SK-N-SH (cell line): ENCODE measurements around the gene MRPS9. TPM values are rescaled to one million over a fixed set of nuclear protein-coding genes. Genes with fewer than 3 reads are reported as not detected.

Experiments used
- CTCF ChIA-PET: fragments of 300-600, 350-600 bp; formaldehyde crosslinking; extraction: SDS; loops from one replicate; lab custom pipeline; 2021; lab: Yijun Ruan, JAX
- POLR2A ChIA-PET: fragments of 350-600 bp; sonication (Branson Sonifier 250); formaldehyde crosslinking; extraction: SDS; loops from one replicate; lab custom pipeline; 2020; ENCODE audit warnings: antibody characterized with exemption, inconsistent platforms; lab: Yijun Ruan, JAX
- DNase-seq: peaks from one replicate; pipeline ENCODE4 v3.0.0; 2012
- H2AFZ ChIP-seq: fragments of 200-600 bp; sonication (generic); 2 replicates; pipeline ENCODE4 v1.8.1; 2016; ENCODE audit warnings: antibody characterized with exemption, mild to moderate bottlenecking, low read depth
- H3F3A ChIP-seq: fragments of 200-600 bp; sonication (generic); replicated peaks from 2 replicates; pipeline ENCODE3; 2016; ENCODE audit warnings: antibody characterized with exemption, mild to moderate bottlenecking; ENCODE audit not compliant: insufficient read depth
- H3K27ac ChIP-seq, 2 experiments: fragments of 200-500 bp in 1 of 2; fragments of 200-600 bp in 1 of 2; sonication (Bioruptor generic) in 1 of 2; sonication (generic), shearing (Covaris generic) in 1 of 2; 2 replicates each; pipeline versions ENCODE4 v1.5.1 to v1.6.1; 2014 to 2016; ENCODE audit warnings: low read depth in 2 of 2, inconsistent platforms in 1 of 2, low read length in 1 of 2, mild to moderate bottlenecking in 1 of 2, mixed read lengths in 1 of 2
- H3K27me3 ChIP-seq: fragments of 200-600 bp; sonication (generic), shearing (Covaris generic); 2 replicates; pipeline ENCODE4 v1.6.1; 2016; ENCODE audit warnings: mixed run types; ENCODE audit not compliant: insufficient read depth
- H3K36me3 ChIP-seq, 2 experiments: fragments of 200-500 bp in 1 of 2; fragments of 200-600 bp in 1 of 2; sonication (Bioruptor generic) in 1 of 2; sonication (generic) in 1 of 2; replicated peaks in 1 of 2; 2 replicates each; pipeline versions ENCODE3 to v1.5.1; 2014 to 2016; ENCODE audit warnings: low read length in 1 of 2, mild to moderate bottlenecking in 1 of 2; ENCODE audit not compliant: insufficient read depth in 2 of 2, control insufficient read depth in 1 of 2
- H3K4me1 ChIP-seq, 2 experiments: fragments of 200-500 bp in 1 of 2; fragments of 200-600 bp in 1 of 2; sonication (Bioruptor generic) in 1 of 2; sonication (generic), shearing (Covaris generic) in 1 of 2; 2 replicates each; pipeline versions ENCODE4 v1.5.1 to v1.6.1; 2014 to 2016; ENCODE audit warnings: low read depth in 1 of 2, low read length in 1 of 2, mixed run types in 1 of 2; ENCODE audit not compliant: insufficient read depth in 2 of 2, control insufficient read depth in 1 of 2
- H3K4me2 ChIP-seq: fragments of 200-600 bp; sonication (generic), shearing (Covaris generic); 2 replicates; pipeline ENCODE4 v1.6.1; 2017; ENCODE audit warnings: mixed run types
- H3K4me3 ChIP-seq, 2 experiments: fragments of 200-500 bp in 1 of 2; fragments of 200-600 bp in 1 of 2; sonication (Bioruptor generic) in 1 of 2; sonication (generic), shearing (Covaris generic) in 1 of 2; 2 replicates each; pipeline versions ENCODE4 v1.5.1 to v1.8.1; 2014 to 2016; ENCODE audit warnings: low read depth in 2 of 2, inconsistent platforms in 1 of 2, low read length in 1 of 2, mild to moderate bottlenecking in 1 of 2, mixed read lengths in 1 of 2, moderate library complexity in 1 of 2
- H3K79me2 ChIP-seq: fragments of 200-600 bp; sonication (generic); 2 replicates; pipeline ENCODE4 v1.8.1; 2017; ENCODE audit warnings: mild to moderate bottlenecking; ENCODE audit not compliant: insufficient read depth
- H3K9ac ChIP-seq: fragments of 200-600 bp; sonication (generic); 2 replicates; pipeline ENCODE4 v1.6.1; 2017; ENCODE audit warnings: mixed run types
- H3K9me2 ChIP-seq: fragments of 200-600 bp; sonication (generic); 2 replicates; pipeline ENCODE4 v1.6.1; 2017; ENCODE audit warnings: mixed run types
- H3K9me3 ChIP-seq: fragments of 200-600 bp; sonication (generic); 2 replicates; pipeline ENCODE4 v1.6.1; 2017; ENCODE audit warnings: mixed run types, mild to moderate bottlenecking, moderate library complexity
- H4K20me1 ChIP-seq: fragments of 200-600 bp; sonication (generic); 2 replicates; pipeline ENCODE4 v1.6.1; 2017; ENCODE audit warnings: mild to moderate bottlenecking, mixed run types; ENCODE audit not compliant: insufficient read depth
- CHD2 ChIP-seq: fragments of 150-350 bp; IDR thresholded peaks from 2 replicates; pipeline ENCODE4 v1.6.1; 2018; ENCODE audit warnings: low read length; ENCODE audit not compliant: partially characterized antibody
- ELF1 ChIP-seq: IDR thresholded peaks from 2 replicates; pipeline ENCODE4 v1.4.0; 2012
- EP300 ChIP-seq, 2 experiments: IDR thresholded peaks; 2 replicates each; pipeline versions ENCODE4 v1.4.0 to v1.6.1; 2012; ENCODE audit warnings: borderline replicate concordance in 1 of 2, low read depth in 1 of 2, low read length in 1 of 2
- EZH2phosphoT487 ChIP-seq: fragments of 200-600 bp; sonication (generic); IDR thresholded peaks from 2 replicates; pipeline ENCODE4 v1.6.1; 2017; ENCODE audit warnings: low read depth, mixed run types, mild to moderate bottlenecking, antibody characterized with exemption, moderate library complexity, borderline replicate concordance
- FOXJ3 ChIP-seq: sonication (generic); formaldehyde crosslinking; IDR thresholded peaks from 2 replicates; pipeline ENCODE4 v1.5.1; 2020; ENCODE audit warnings: mild to moderate bottlenecking, missing genetic modification reagents
- JUND ChIP-seq: IDR thresholded peaks from 2 replicates; pipeline ENCODE4 v1.4.0; 2012
- MEF2A ChIP-seq: IDR thresholded peaks from 2 replicates; pipeline ENCODE4 v1.4.0; 2012; ENCODE audit warnings: low read depth, borderline replicate concordance
- NRF1 ChIP-seq: IDR thresholded peaks from 2 replicates; pipeline ENCODE4 v1.6.1; 2012; ENCODE audit warnings: low read depth, mild to moderate bottlenecking, low read length
- RAD21 ChIP-seq: IDR thresholded peaks from 2 replicates; pipeline ENCODE4 v1.6.1; 2012; ENCODE audit warnings: mild to moderate bottlenecking, low read length
- RFX5 ChIP-seq: IDR thresholded peaks from 2 replicates; pipeline ENCODE4 v1.6.1; 2012; ENCODE audit warnings: mild to moderate bottlenecking, improper control_type of control experiment, low read length
- TAF1 ChIP-seq: IDR thresholded peaks from 2 replicates; pipeline ENCODE4 v1.6.1; 2012; ENCODE audit warnings: low read depth, mild to moderate bottlenecking, low read length, moderate library complexity, borderline replicate concordance
- TEAD4 ChIP-seq: IDR thresholded peaks from 2 replicates; pipeline ENCODE4 v1.4.0; 2012; ENCODE audit warnings: mild to moderate bottlenecking, borderline replicate concordance; ENCODE audit not compliant: insufficient read depth
- WGBS: methylation state at CpG from one replicate; pipeline ENCODE4 v1.1.6; 2017; ENCODE audit warnings: low lambda C conversion rate; 5-methylcytosine and 5-hydroxymethylcytosine counted together
- polyA plus RNA-seq, 3 experiments: library from polyadenylated mRNA; depleted of rRNA; stranded (reverse); fragments of >200 nt; gene quantifications; 2 replicates each; pipeline ENCODE4 v1.2.3, GENCODE V29; 2012
- TF ChIP-seq, protein P1 (sequence below): fragments of 200-600 bp; sonication (generic); IDR thresholded peaks from 2 replicates; pipeline ENCODE4 v1.6.1; 2017; ENCODE audit warnings: antibody characterized with exemption, mild to moderate bottlenecking, moderate library complexity
- TF ChIP-seq, protein P2 (sequence below): IDR thresholded peaks from 2 replicates; pipeline ENCODE4 v1.4.0; 2012; ENCODE audit warnings: low read depth, borderline replicate concordance
- TF ChIP-seq, protein P3 (sequence below): fragments of 150-350 bp; IDR thresholded peaks from 2 replicates; pipeline ENCODE4 v1.6.1; 2017; ENCODE audit warnings: antibody characterized with exemption, low read length, low read depth, borderline replicate concordance
- TF ChIP-seq, protein P4 (sequence below): IDR thresholded peaks from 2 replicates; pipeline ENCODE4 v1.4.0; 2012; ENCODE audit warnings: low read depth

The MRPS9 gene
- polyA plus RNA-seq, 1 of the 3 experiments (the other 2 are of a cell fraction): 31.8 TPM

DNA sequence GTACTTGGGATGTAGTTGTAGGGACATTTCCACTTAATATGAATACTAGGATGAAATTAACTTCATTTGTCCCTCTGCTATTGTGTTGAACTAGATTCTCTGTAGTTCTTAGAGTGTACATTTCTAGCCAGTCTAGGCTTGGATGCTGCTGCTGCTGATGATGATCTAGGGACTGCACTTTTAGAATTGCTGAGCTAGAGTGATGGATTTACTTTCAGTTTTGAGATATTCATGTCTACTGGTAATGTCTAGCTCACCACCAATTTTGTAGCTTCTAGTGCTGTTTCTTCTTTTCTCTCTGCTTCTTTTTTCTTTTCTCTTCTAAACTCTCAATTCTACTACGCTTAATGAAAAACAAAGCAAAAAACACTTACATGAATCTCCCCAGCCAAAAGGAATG is 49.4 kb downstream of the MRPS9 start:
- peaks cover 7 to 16% of the 10 kb centered on the region in 2 experiments for H3K36me3 ChIP-seq
- no peaks in the 10 kb centered on the region for H3K9me2 ChIP-seq
- no peak for DNase-seq
- H3K4me3 ChIP-seq: no peak overlapping the region
- H3K27me3 ChIP-seq: no peaks in the 10 kb centered on the region
- 91% methylated on average over 1 of the region's 1 CpG for WGBS
- no peak overlapping the region for H2AFZ ChIP-seq
- no peak overlapping the region for H3K9ac ChIP-seq
- H3K27ac ChIP-seq: no peak overlapping the region
- ChIA-PET POLR2A (no interaction called here), CTCF (no interaction called here)
- no peaks in the 10 kb centered on the region for H3K4me1 ChIP-seq
- TF ChIP-seq RFX5: no peak
- no peak for TF ChIP-seq TEAD4
- TF ChIP-seq, protein P1, sequence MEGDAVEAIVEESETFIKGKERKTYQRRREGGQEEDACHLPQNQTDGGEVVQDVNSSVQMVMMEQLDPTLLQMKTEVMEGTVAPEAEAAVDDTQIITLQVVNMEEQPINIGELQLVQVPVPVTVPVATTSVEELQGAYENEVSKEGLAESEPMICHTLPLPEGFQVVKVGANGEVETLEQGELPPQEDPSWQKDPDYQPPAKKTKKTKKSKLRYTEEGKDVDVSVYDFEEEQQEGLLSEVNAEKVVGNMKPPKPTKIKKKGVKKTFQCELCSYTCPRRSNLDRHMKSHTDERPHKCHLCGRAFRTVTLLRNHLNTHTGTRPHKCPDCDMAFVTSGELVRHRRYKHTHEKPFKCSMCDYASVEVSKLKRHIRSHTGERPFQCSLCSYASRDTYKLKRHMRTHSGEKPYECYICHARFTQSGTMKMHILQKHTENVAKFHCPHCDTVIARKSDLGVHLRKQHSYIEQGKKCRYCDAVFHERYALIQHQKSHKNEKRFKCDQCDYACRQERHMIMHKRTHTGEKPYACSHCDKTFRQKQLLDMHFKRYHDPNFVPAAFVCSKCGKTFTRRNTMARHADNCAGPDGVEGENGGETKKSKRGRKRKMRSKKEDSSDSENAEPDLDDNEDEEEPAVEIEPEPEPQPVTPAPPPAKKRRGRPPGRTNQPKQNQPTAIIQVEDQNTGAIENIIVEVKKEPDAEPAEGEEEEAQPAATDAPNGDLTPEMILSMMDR: no peak
- no peak for TF ChIP-seq TAF1
- TF ChIP-seq MEF2A: no peak
- TF ChIP-seq, protein P2, sequence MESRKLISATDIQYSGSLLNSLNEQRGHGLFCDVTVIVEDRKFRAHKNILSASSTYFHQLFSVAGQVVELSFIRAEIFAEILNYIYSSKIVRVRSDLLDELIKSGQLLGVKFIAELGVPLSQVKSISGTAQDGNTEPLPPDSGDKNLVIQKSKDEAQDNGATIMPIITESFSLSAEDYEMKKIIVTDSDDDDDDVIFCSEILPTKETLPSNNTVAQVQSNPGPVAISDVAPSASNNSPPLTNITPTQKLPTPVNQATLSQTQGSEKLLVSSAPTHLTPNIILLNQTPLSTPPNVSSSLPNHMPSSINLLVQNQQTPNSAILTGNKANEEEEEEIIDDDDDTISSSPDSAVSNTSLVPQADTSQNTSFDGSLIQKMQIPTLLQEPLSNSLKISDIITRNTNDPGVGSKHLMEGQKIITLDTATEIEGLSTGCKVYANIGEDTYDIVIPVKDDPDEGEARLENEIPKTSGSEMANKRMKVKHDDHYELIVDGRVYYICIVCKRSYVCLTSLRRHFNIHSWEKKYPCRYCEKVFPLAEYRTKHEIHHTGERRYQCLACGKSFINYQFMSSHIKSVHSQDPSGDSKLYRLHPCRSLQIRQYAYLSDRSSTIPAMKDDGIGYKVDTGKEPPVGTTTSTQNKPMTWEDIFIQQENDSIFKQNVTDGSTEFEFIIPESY: no peak
- TF ChIP-seq RAD21: no peak
- no peak for TF ChIP-seq CHD2
- TF ChIP-seq EZH2phosphoT487: no peak
- no peak for TF ChIP-seq JUND
- no peaks in the 10 kb centered on the region for H3F3A ChIP-seq
- no peaks in the 10 kb centered on the region for H3K9me3 ChIP-seq
- no peaks in the 10 kb centered on the region for H4K20me1 ChIP-seq
- H3K79me2 ChIP-seq: no peaks in the 10 kb centered on the region
- H3K4me2 ChIP-seq: no peak overlapping the region

DNA sequence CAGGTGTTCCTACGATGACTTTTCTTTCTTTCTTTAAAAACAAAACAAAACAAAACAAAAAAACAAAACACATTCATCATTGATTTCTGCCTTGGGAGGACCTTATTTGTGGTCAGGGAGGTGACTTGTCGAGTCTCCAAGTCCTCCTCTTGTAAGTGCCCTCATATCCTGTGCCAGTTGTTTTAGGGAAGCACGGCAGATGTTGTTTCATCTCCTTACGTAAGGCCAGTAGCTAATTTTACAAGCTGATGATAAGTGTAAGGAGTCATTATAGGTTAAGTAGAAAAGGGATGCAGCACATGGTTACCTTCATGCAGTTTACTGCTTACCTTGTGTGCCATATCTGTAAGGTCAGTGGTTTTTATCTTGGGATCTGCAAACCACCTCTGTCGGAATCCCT is 52.2 kb downstream of the MRPS9 start:
- Histone ChIP-seq H3K9me2 (no peaks in the 10 kb centered on the region), H3K4me3 (no peak overlapping the region), H3K4me2 (no peak overlapping the region), H3K79me2 (no peaks in the 10 kb centered on the region), H3K4me1 (no peaks in the 10 kb centered on the region), H3F3A (no peaks in the 10 kb centered on the region), H3K36me3 (peaks cover 12 to 25% of the 10 kb centered on the region in 2 experiments), H2AFZ (no peak overlapping the region), H3K27ac (no peak overlapping the region), H3K27me3 (no peaks in the 10 kb centered on the region), H3K9ac (no peak overlapping the region), H4K20me1 (no peaks in the 10 kb centered on the region), H3K9me3 (no peaks in the 10 kb centered on the region)
- TF ChIP-seq EP300 (IDR thresholded peaks at IDR 0.05; ENCODE audit: borderline replicate concordance in 1 of 2, low read depth in 1 of 2, low read length in 1 of 2): no peak
- TF ChIP-seq, protein P3, sequence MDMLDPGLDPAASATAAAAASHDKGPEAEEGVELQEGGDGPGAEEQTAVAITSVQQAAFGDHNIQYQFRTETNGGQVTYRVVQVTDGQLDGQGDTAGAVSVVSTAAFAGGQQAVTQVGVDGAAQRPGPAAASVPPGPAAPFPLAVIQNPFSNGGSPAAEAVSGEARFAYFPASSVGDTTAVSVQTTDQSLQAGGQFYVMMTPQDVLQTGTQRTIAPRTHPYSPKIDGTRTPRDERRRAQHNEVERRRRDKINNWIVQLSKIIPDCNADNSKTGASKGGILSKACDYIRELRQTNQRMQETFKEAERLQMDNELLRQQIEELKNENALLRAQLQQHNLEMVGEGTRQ: no peak
- TF ChIP-seq FOXJ3 (CRISPR knock-in tag): no peak
- no peak for TF ChIP-seq RAD21
- TF ChIP-seq NRF1: no peak
- TF ChIP-seq, protein P4, sequence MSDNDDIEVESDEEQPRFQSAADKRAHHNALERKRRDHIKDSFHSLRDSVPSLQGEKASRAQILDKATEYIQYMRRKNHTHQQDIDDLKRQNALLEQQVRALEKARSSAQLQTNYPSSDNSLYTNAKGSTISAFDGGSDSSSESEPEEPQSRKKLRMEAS: no peak
- TF ChIP-seq, protein P2: no peak
- no peak for TF ChIP-seq ELF1
- CTCF ChIA-PET: no interaction called here
- DNase-seq: no peak
- POLR2A ChIA-PET: no interaction called here
- WGBS: 98% methylated on average over 5 of the region's 5 CpGs
